Neural progenitor cell (in vitro differentiated cells): ENCODE data around the gene GUCY1A2. TPM values are rescaled to one million over a fixed set of nuclear protein-coding genes. Genes with fewer than 3 reads are reported as not detected.

ENCODE experiments used
- DNase-seq: peaks from one replicate; pipeline ENCODE4 v3.0.0-alpha.2; 2016; ENCODE audit warnings: low spot score
- H2AFZ ChIP-seq: fragments of 200-600 bp; sonication (generic); replicated peaks from 2 replicates; pipeline ENCODE4 v1.6.1; 2016; ENCODE audit warnings: antibody characterized with exemption
- H3F3A ChIP-seq: fragments of 200-600 bp; sonication (generic); 2 replicates; pipeline ENCODE4 v1.6.1; 2016; ENCODE audit warnings: antibody characterized with exemption, low read depth
- H3K27ac ChIP-seq: fragments of 200-600 bp; sonication (generic); 2 replicates; pipeline ENCODE4 v1.5.1; 2016; ENCODE audit warnings: mild to moderate bottlenecking
- H3K27me3 ChIP-seq: fragments of 200-600 bp; sonication (generic); 2 replicates; pipeline ENCODE4 v1.6.1; 2016; ENCODE audit warnings: mild to moderate bottlenecking, moderate library complexity
- H3K36me3 ChIP-seq: fragments of 200-600 bp; sonication (generic); 2 replicates; pipeline ENCODE4 v1.5.1; 2016
- H3K4me1 ChIP-seq: fragments of 200-600 bp; sonication (generic); 2 replicates; pipeline ENCODE4 v1.6.1; 2016; ENCODE audit warnings: mixed run types
- H3K4me2 ChIP-seq: fragments of 200-600 bp; sonication (generic); 2 replicates; pipeline ENCODE4 v1.6.1; 2016
- H3K4me3 ChIP-seq: fragments of 200-600 bp; sonication (generic); 2 replicates; pipeline ENCODE4 v1.5.1; 2016
- H3K79me2 ChIP-seq: fragments of 200-600 bp; sonication (generic); 2 replicates; pipeline ENCODE4 v1.6.1; 2016; ENCODE audit warnings: low read depth
- H3K9ac ChIP-seq: fragments of 200-600 bp; sonication (generic); 2 replicates; pipeline ENCODE4 v1.6.1; 2016
- H3K9me3 ChIP-seq: fragments of 200-600 bp; sonication (generic); 2 replicates; pipeline ENCODE4 v1.5.1; 2016; ENCODE audit warnings: low read depth
- H4K20me1 ChIP-seq: fragments of 200-600 bp; sonication (generic); 2 replicates; pipeline ENCODE4 v1.6.1; 2016; ENCODE audit warnings: low read depth
- H3K27ac Mint-ChIP-seq: 3 replicates; pipeline ENCODE4 v1.8.0; 2021; ENCODE audit warnings: mixed read lengths
- H3K27me3 Mint-ChIP-seq: 2 replicates; pipeline ENCODE4 v1.8.0; 2022; ENCODE audit warnings: low read depth, mild to moderate bottlenecking, inconsistent platforms, moderate library complexity, mixed read lengths; ENCODE audit not compliant: insufficient read depth
- H3K36me3 Mint-ChIP-seq: 3 replicates; pipeline ENCODE4 v1.8.0; 2021; ENCODE audit warnings: mixed read lengths
- H3K4me1 Mint-ChIP-seq: 3 replicates; pipeline ENCODE4 v1.8.0; 2021; ENCODE audit warnings: mixed read lengths
- H3K4me3 Mint-ChIP-seq: 3 replicates; pipeline ENCODE4 v1.8.0; 2021; ENCODE audit warnings: mild to moderate bottlenecking, moderate library complexity, mixed read lengths
- H3K9me3 Mint-ChIP-seq: 3 replicates; pipeline ENCODE4 v1.8.0; 2020; ENCODE audit warnings: mixed read lengths
- EZH2 ChIP-seq: fragments of 200-600 bp; sonication (generic); IDR thresholded peaks from 2 replicates; pipeline ENCODE4 v1.6.1; 2017; ENCODE audit warnings: antibody characterized with exemption, mild to moderate bottlenecking, moderate library complexity
- EZH2phosphoT487 ChIP-seq: fragments of 200-600 bp; sonication (generic); IDR thresholded peaks from 2 replicates; pipeline ENCODE4 v1.6.1; 2017; ENCODE audit warnings: antibody characterized with exemption
- total RNA-seq: library from RNA; depleted of rRNA; stranded (reverse); fragments of >200 nt; gene quantifications from 2 replicates; pipeline ENCODE4 v1.2.3, GENCODE V29; 2015; ENCODE audit warnings: low replicate concordance
- TF ChIP-seq, protein P1 (sequence below): fragments of 200-600 bp; sonication (generic); IDR thresholded peaks from 2 replicates; pipeline ENCODE4 v1.5.1; 2017; ENCODE audit warnings: antibody characterized with exemption, mild to moderate bottlenecking

GUCY1A2 gene
- total RNA-seq, 1 donor from 2014 or later: 0.54 TPM

DNA sequence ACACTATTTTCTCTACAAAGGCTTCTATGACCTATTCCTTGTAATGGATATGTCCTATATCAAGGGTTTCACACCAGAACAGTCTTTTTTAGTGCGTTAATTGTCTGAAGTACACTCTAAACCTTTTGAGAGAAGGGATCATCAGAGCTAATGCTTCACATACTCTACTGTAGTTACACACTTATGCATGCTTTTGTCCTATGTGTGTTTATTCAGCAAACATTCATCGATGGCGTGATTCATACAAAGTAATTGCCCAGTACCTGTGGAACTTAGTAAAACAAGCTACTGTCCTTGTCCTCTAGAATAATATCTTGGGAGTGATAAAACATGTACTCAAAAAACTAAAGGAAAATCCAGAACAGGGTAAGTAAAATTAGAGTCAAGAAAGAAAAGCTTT, 139.2 kb downstream of the GUCY1A2 start:
- Histone ChIP-seq H4K20me1 (no peaks in the 10 kb centered on the region), H3K9ac (no peak overlapping the region), H3K36me3 (no peaks in the 10 kb centered on the region), H3K79me2 (no peaks in the 10 kb centered on the region), H3F3A (no peaks in the 10 kb centered on the region), H3K9me3 (no peaks in the 10 kb centered on the region), H3K27me3 (no peaks in the 10 kb centered on the region), H3K4me2 (no peak overlapping the region), H2AFZ (no peak overlapping the region), H3K4me3 (no peak overlapping the region), H3K27ac (no peak overlapping the region), H3K4me1 (peaks cover 12% of the 10 kb centered on the region)
- Mint-ChIP-seq H3K36me3 (no peaks in the 10 kb centered on the region), H3K4me3 (no peak overlapping the region), H3K4me1 (peaks cover 6% of the 10 kb centered on the region), H3K9me3 (no peaks in the 10 kb centered on the region), H3K27ac (no peak overlapping the region), H3K27me3 (no peaks in the 10 kb centered on the region)
- no peak for TF ChIP-seq EZH2phosphoT487
- TF ChIP-seq, protein P1, sequence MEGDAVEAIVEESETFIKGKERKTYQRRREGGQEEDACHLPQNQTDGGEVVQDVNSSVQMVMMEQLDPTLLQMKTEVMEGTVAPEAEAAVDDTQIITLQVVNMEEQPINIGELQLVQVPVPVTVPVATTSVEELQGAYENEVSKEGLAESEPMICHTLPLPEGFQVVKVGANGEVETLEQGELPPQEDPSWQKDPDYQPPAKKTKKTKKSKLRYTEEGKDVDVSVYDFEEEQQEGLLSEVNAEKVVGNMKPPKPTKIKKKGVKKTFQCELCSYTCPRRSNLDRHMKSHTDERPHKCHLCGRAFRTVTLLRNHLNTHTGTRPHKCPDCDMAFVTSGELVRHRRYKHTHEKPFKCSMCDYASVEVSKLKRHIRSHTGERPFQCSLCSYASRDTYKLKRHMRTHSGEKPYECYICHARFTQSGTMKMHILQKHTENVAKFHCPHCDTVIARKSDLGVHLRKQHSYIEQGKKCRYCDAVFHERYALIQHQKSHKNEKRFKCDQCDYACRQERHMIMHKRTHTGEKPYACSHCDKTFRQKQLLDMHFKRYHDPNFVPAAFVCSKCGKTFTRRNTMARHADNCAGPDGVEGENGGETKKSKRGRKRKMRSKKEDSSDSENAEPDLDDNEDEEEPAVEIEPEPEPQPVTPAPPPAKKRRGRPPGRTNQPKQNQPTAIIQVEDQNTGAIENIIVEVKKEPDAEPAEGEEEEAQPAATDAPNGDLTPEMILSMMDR: no peak
- no peak for TF ChIP-seq EZH2
- no peak for DNase-seq

DNA sequence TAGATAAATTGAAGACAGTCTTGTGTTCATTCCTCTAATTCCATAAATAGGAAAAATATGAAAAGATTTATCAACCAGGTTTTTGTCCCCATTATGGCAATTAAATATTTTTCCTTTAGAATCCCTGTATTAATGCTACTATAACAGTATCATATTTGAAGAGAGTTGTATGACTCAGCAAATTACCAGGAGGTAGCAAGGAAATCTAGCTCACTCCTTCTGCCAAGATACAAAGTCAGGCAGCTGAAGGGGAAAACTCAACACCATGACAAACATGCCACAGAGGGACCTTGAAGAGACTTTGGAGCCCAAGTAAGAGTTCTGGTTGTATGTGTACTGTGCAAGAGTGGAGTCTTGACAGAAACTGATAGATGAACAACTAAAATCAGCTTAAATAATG, 143.3 kb downstream of the GUCY1A2 start:
- Histone ChIP-seq H3K4me3 (no peak overlapping the region), H3K27me3 (no peaks in the 10 kb centered on the region), H4K20me1 (no peaks in the 10 kb centered on the region), H2AFZ (peak overlapping the region; percentile 30), H3K27ac (no peak overlapping the region), H3K9me3 (no peaks in the 10 kb centered on the region), H3K4me1 (peaks cover 6% of the 10 kb centered on the region), H3F3A (no peaks in the 10 kb centered on the region), H3K4me2 (no peak overlapping the region), H3K79me2 (no peaks in the 10 kb centered on the region), H3K36me3 (no peaks in the 10 kb centered on the region), H3K9ac (no peak overlapping the region)
- H3K27ac Mint-ChIP-seq: no peak overlapping the region
- H3K4me3 Mint-ChIP-seq: no peak overlapping the region
- TF ChIP-seq EZH2: no peak
- TF ChIP-seq, protein P1: no peak
- no peak for TF ChIP-seq EZH2phosphoT487
- no peaks in the 10 kb centered on the region for H3K36me3 Mint-ChIP-seq
- H3K27me3 Mint-ChIP-seq: no peaks in the 10 kb centered on the region
- H3K9me3 Mint-ChIP-seq: no peaks in the 10 kb centered on the region
- H3K4me1 Mint-ChIP-seq: peaks cover 2% of the 10 kb centered on the region
- no peak for DNase-seq

DNA sequence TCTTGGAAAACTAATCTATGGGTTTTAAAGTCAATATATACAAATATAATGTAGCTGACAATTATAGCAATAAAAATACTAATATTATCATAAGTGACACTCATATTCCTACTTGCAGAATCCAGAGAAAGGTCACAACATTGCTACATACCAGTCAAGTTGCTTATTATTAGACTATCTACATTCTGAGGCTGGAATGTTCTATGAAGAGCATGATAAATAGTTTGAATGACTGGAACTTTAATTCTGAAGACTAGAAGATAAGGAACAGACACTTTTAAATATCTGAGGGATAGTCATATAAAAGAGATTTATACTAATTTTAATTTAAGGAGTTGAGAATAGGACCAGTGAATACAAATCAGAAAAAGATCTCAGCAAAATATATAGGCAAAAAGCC, 146.0 kb downstream of the GUCY1A2 start:
- Mint-ChIP-seq H3K27me3 (no peaks in the 10 kb centered on the region), H3K9me3 (no peaks in the 10 kb centered on the region), H3K4me3 (no peak overlapping the region), H3K4me1 (no peaks in the 10 kb centered on the region), H3K36me3 (no peaks in the 10 kb centered on the region), H3K27ac (no peak overlapping the region)
- Histone ChIP-seq H4K20me1 (no peaks in the 10 kb centered on the region), H3K27me3 (no peaks in the 10 kb centered on the region), H3K4me2 (no peak overlapping the region), H3K79me2 (no peaks in the 10 kb centered on the region), H3K27ac (no peak overlapping the region), H3K9me3 (no peaks in the 10 kb centered on the region), H2AFZ (no peak overlapping the region), H3F3A (no peaks in the 10 kb centered on the region), H3K4me1 (no peaks in the 10 kb centered on the region), H3K4me3 (no peak overlapping the region), H3K9ac (no peak overlapping the region), H3K36me3 (no peaks in the 10 kb centered on the region)
- TF ChIP-seq EZH2phosphoT487 (no peak), EZH2 (no peak)
- TF ChIP-seq, protein P1: no peak
- no peak for DNase-seq

DNA sequence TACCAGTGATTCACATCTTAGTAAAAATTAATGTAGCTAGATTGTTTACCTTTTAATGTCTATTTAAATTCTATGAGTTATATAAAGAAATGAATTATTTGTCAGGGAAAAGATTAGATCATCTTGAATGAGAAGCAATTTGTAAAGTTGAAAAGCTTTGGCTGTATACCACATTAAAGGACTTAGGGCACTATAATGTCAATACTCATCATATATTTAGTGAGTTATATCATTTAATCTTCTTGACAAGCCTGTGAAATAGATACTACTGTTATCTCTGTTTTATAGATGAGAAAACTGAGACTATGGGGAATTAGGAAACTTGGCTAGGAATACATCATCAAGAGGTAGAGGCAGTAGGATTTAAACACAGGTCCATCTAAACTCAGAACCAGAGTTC, 160.1 kb downstream of the GUCY1A2 start:
- Histone ChIP-seq H3F3A (peaks cover 10% of the 10 kb centered on the region), H3K27ac (no peak overlapping the region), H3K4me2 (no peak overlapping the region), H3K9me3 (no peaks in the 10 kb centered on the region), H3K36me3 (no peaks in the 10 kb centered on the region), H3K4me3 (no peak overlapping the region), H3K9ac (no peak overlapping the region), H3K27me3 (no peaks in the 10 kb centered on the region), H4K20me1 (no peaks in the 10 kb centered on the region), H3K79me2 (no peaks in the 10 kb centered on the region), H3K4me1 (peaks cover 14% of the 10 kb centered on the region), H2AFZ (no peak overlapping the region)
- Mint-ChIP-seq H3K27ac (no peak overlapping the region), H3K4me3 (no peak overlapping the region), H3K27me3 (no peaks in the 10 kb centered on the region), H3K9me3 (peaks cover 2% of the 10 kb centered on the region), H3K36me3 (no peaks in the 10 kb centered on the region), H3K4me1 (no peaks in the 10 kb centered on the region)
- TF ChIP-seq EZH2phosphoT487 (no peak), EZH2 (no peak)
- TF ChIP-seq, protein P1: no peak
- no peak for DNase-seq
